Fibroblast of lung (primary cell): ENCODE measurements around the gene SEPTIN12. TPM values are rescaled to one million over a fixed set of nuclear protein-coding genes. Genes with fewer than 3 reads are reported as not detected.

ENCODE experiments used
- DNase-seq, 2 donors: peaks; one replicate each; pipeline versions ENCODE4 v3.0.0 to v3.0.0-alpha.2; 2010; ENCODE audit warnings: low read depth in 2 of 2
- H2AFZ ChIP-seq: 2 replicates; pipeline ENCODE4 v1.5.1; 2012; ENCODE audit warnings: low read length, control low read depth, inconsistent platforms
- H3K27ac ChIP-seq: 2 replicates; pipeline ENCODE4 v1.5.1; 2011; ENCODE audit warnings: low read length, control low read depth; ENCODE audit not compliant: insufficient read depth
- H3K27me3 ChIP-seq: 2 replicates; pipeline ENCODE4 v1.5.1; 2011; ENCODE audit warnings: mild to moderate bottlenecking, low read length; ENCODE audit not compliant: control insufficient read depth, insufficient read depth
- H3K36me3 ChIP-seq: 2 replicates; pipeline ENCODE4 v1.5.1; 2011; ENCODE audit warnings: low read length; ENCODE audit not compliant: control insufficient read depth, insufficient read depth
- H3K4me1 ChIP-seq: 2 replicates; pipeline ENCODE4 v1.5.1; 2011; ENCODE audit warnings: low read length; ENCODE audit not compliant: control insufficient read depth, insufficient read depth; ENCODE audit errors: extremely low read depth
- H3K4me2 ChIP-seq: 2 replicates; pipeline ENCODE4 v1.5.1; 2011; ENCODE audit warnings: low read length, control low read depth; ENCODE audit not compliant: insufficient read depth; ENCODE audit errors: extremely low read depth
- H3K4me3 ChIP-seq, 4 experiments: fragments of 200-600 bp in 1 of 4; sonication (generic) in 1 of 4; replicated peaks in 1 of 4; 2 replicates each; pipeline ENCODE4 v1.5.1; 2011 to 2016; ENCODE audit warnings: low read length in 4 of 4, low read depth in 3 of 4, mild to moderate bottlenecking in 3 of 4, control low read depth in 2 of 4, inconsistent platforms in 1 of 4, mixed read lengths in 1 of 4; ENCODE audit not compliant: insufficient read depth in 1 of 4; ENCODE audit errors: control extremely low read depth in 1 of 4
- H3K79me2 ChIP-seq: 2 replicates; pipeline ENCODE4 v1.5.1; 2012; ENCODE audit warnings: mild to moderate bottlenecking, low read length, inconsistent platforms; ENCODE audit not compliant: control insufficient read depth, insufficient read depth
- H3K9ac ChIP-seq: 2 replicates; pipeline ENCODE4 v1.5.1; 2011; ENCODE audit warnings: mild to moderate bottlenecking, low read length, control low read depth; ENCODE audit not compliant: insufficient read depth
- H3K9me3 ChIP-seq: 2 replicates; pipeline ENCODE4 v1.5.1; 2012; ENCODE audit warnings: low read depth, low read length; ENCODE audit not compliant: control insufficient read depth, insufficient read depth
- H4K20me1 ChIP-seq: 2 replicates; pipeline ENCODE4 v1.5.1; 2011; ENCODE audit warnings: low read length; ENCODE audit not compliant: control insufficient read depth, insufficient read depth; ENCODE audit errors: extremely low read depth
- CTCF ChIP-seq, 2 donors: IDR thresholded peaks in 1 of 2; conservative IDR thresholded peaks in 1 of 2; 1 replicate in 1 of 2; 2 replicates in 1 of 2; pipeline ENCODE4 v1.5.1; 2011 to 2012; ENCODE audit warnings: low read length in 2 of 2, control low read depth in 1 of 2, inconsistent platforms in 1 of 2, low read depth in 1 of 2, mild to moderate bottlenecking in 1 of 2
- EZH2 ChIP-seq: IDR thresholded peaks from 2 replicates; pipeline ENCODE4 v1.5.1; 2012; ENCODE audit warnings: low read length, control low read depth, mild to moderate bottlenecking; ENCODE audit errors: missing control alignments
- polyA plus RNA-seq, 2 donors: library from polyadenylated mRNA; depleted of rRNA in 1 of 2; stranded (reverse) in 1 of 2; unstranded in 1 of 2; fragments of >200 nt; gene quantifications; 2 replicates each; pipeline ENCODE4 v1.2.1, GENCODE V29; 2011 to 2012; ENCODE audit warnings: missing spikeins in 1 of 2
- total RNA-seq: library from RNA; depleted of rRNA; stranded (reverse); fragments of >200 nt; gene quantifications from 2 replicates; pipeline ENCODE4 v1.2.1, GENCODE V29; 2014

SEPTIN12 gene
- total and polyA plus RNA-seq, 2 donors (not counting 1 experiment from before 2014, with no cell fraction given): not detected

- Histone ChIP-seq H3K27ac (no peak overlapping the region), H3K27me3 (no peaks in the 10 kb centered on the region), H3K36me3 (peaks cover 20% of the 10 kb centered on the region), H3K4me2 (no peak overlapping the region), H3K4me1 (peaks cover 7% of the 10 kb centered on the region), H3K79me2 (peaks cover 18% of the 10 kb centered on the region), H3K9ac (no peak overlapping the region), H3K4me3 (no peak overlapping the region), H4K20me1 (no peaks in the 10 kb centered on the region), H2AFZ (no peak overlapping the region), H3K9me3 (no peaks in the 10 kb centered on the region)
- DNase-seq: no peak
- TF ChIP-seq EZH2 (no peak), CTCF (conservative IDR thresholded peaks at IDR 0.05 in 1 of 2, IDR thresholded peaks at IDR 0.05 in 1 of 2; ENCODE audit: low read depth in 1 of 2, low read length in 2 of 2) (no peak)
These were observed 25.9 kb downstream of the SEPTIN12 start for GRCh38 chr16:4762205-4762604.

GRCh38 chr16:4760221-4760910, 27.8 kb downstream of the SEPTIN12 start:
- Histone ChIP-seq H3K27ac (no peak overlapping the region), H3K4me2 (no peak overlapping the region), H3K9me3 (no peaks in the 10 kb centered on the region), H3K9ac (no peak overlapping the region), H3K4me1 (no peaks in the 10 kb centered on the region), H3K79me2 (peaks cover 4% of the 10 kb centered on the region), H3K4me3 (no peak overlapping the region), H4K20me1 (no peaks in the 10 kb centered on the region), H3K36me3 (peaks cover 20% of the 10 kb centered on the region), H3K27me3 (no peaks in the 10 kb centered on the region), H2AFZ (no peak overlapping the region)
- no peak for TF ChIP-seq CTCF (conservative IDR thresholded peaks at IDR 0.05 in 1 of 2, IDR thresholded peaks at IDR 0.05 in 1 of 2; ENCODE audit: low read depth in 1 of 2, low read length in 2 of 2)
- no peak for TF ChIP-seq EZH2
- DNase-seq: no peak

GRCh38 chr16:4755687-4756086, 32.5 kb downstream of the SEPTIN12 start:
- Histone ChIP-seq H3K9me3 (no peaks in the 10 kb centered on the region), H3K4me1 (no peaks in the 10 kb centered on the region), H3K4me3 (no peak overlapping the region), H3K79me2 (no peaks in the 10 kb centered on the region), H4K20me1 (no peaks in the 10 kb centered on the region), H3K9ac (no peak overlapping the region), H3K27me3 (no peaks in the 10 kb centered on the region), H3K27ac (no peak overlapping the region), H3K4me2 (no peak overlapping the region), H3K36me3 (peaks cover 24% of the 10 kb centered on the region), H2AFZ (no peak overlapping the region)
- TF ChIP-seq EZH2 (no peak), CTCF (conservative IDR thresholded peaks at IDR 0.05 in 1 of 2, IDR thresholded peaks at IDR 0.05 in 1 of 2; ENCODE audit: low read depth in 1 of 2, low read length in 2 of 2) (no peak)
- no peak for DNase-seq
